ENCODE measurements around the gene HSPA12A.
A peak's percentile ranks its signal among the peaks of the same experiment; 100 is the strongest.

HSPA12A gene

GRCh38 chr10:116668018-116668417, 74.3 kb downstream of the HSPA12A start:
- DNase-seq (ENCODE audit: low spot score), result no peak

- no peak for DNase-seq (ENCODE audit: low spot score)
Measured at GRCh38 chr10:116667484-116667883, 74.9 kb downstream of the HSPA12A start.

- DNase-seq (ENCODE audit: low spot score), result peak; percentile 30
Measured at GRCh38 chr10:116665541-116666125, 76.7 kb downstream of the HSPA12A start.

- DNase-seq (ENCODE audit: low spot score), result no peak
Measured at GRCh38 chr10:116664631-116665030, 77.7 kb downstream of the HSPA12A start.

- DNase-seq (ENCODE audit: low spot score), result no peak
Measured at GRCh38 chr10:116663342-116663741, 79.0 kb downstream of the HSPA12A start.

- no peak for DNase-seq (ENCODE audit: low spot score)
Measured at GRCh38 chr10:116660860-116661259, 81.5 kb downstream of the HSPA12A start.

- no peak for DNase-seq (ENCODE audit: low spot score)
Measured at GRCh38 chr10:116659049-116659670, 83.2 kb downstream of the HSPA12A start.

- DNase-seq (ENCODE audit: low spot score), result no peak
Measured at GRCh38 chr10:116657863-116658551, 84.4 kb downstream of the HSPA12A start.

GRCh38 chr10:116656044-116656443, 86.3 kb downstream of the HSPA12A start:
- DNase-seq (ENCODE audit: low spot score), result no peak

- DNase-seq (ENCODE audit: low spot score), result no peak
Measured at GRCh38 chr10:116655568-116655967, 86.8 kb downstream of the HSPA12A start.

GRCh38 chr10:116654816-116655215, 87.5 kb downstream of the HSPA12A start:
- DNase-seq (ENCODE audit: low spot score), result no peak

GRCh38 chr10:116653885-116654284, 88.5 kb downstream of the HSPA12A start:
- DNase-seq (ENCODE audit: low spot score), result no peak

- no peak for DNase-seq (ENCODE audit: low spot score)
Measured at GRCh38 chr10:116648903-116649302, 93.5 kb downstream of the HSPA12A start.

GRCh38 chr10:116646502-116646901, 95.9 kb downstream of the HSPA12A start:
- no peak for DNase-seq (ENCODE audit: low spot score)

GRCh38 chr10:116637830-116638229, 104.5 kb downstream of the HSPA12A start:
- no peak for DNase-seq (ENCODE audit: low spot score)

- DNase-seq (ENCODE audit: low spot score), result no peak
Measured at GRCh38 chr10:116636976-116637375, 105.4 kb downstream of the HSPA12A start.

- no peak for DNase-seq (ENCODE audit: low spot score)
Measured at GRCh38 chr10:116636385-116636784, 106.0 kb downstream of the HSPA12A start.

GRCh38 chr10:116634126-116634975, 108.0 kb downstream of the HSPA12A start:
- no peak for DNase-seq (ENCODE audit: low spot score)

GRCh38 chr10:116633216-116633600, 109.2 kb downstream of the HSPA12A start:
- no peak for DNase-seq (ENCODE audit: low spot score)

- DNase-seq (ENCODE audit: low spot score), result no peak
Measured at GRCh38 chr10:116632596-116633215, 109.7 kb downstream of the HSPA12A start.

- no peak for DNase-seq (ENCODE audit: low spot score)
Measured at GRCh38 chr10:116631871-116632295, 110.5 kb downstream of the HSPA12A start.

GRCh38 chr10:116630020-116630419, 112.3 kb downstream of the HSPA12A start:
- DNase-seq (ENCODE audit: low spot score), result no peak

Data from hepatic stellate cell (primary cell).